Esophagus muscularis mucosa (tissue), 4 donors: Measurements from ENCODE around the gene MAP6.

Source experiments
- EP300 ChIP-seq: sonication (generic); formaldehyde crosslinking; IDR thresholded peaks from one replicate; pipeline ENCODE4 v1.6.1; 2017; ENCODE audit warnings: antibody characterized with exemption
- POLR2A ChIP-seq: fragments of 450-650 bp; IDR thresholded peaks from one replicate; pipeline ENCODE4 v1.6.1; 2017; ENCODE audit warnings: antibody characterized with exemption, moderate library complexity, mild to moderate bottlenecking, low read depth
- POLR2AphosphoS5 ChIP-seq, 2 donors: sonication (generic); formaldehyde crosslinking; IDR thresholded peaks; one replicate each; pipeline ENCODE4 v1.6.1; 2017; ENCODE audit warnings: antibody characterized with exemption in 2 of 2
- TF ChIP-seq, protein P1 (sequence below), 3 experiments: fragments of 200-600 bp in 2 of 3; fragments of 450-650 bp in 1 of 3; sonication (generic) in 2 of 3; IDR thresholded peaks; one replicate each; pipeline ENCODE4 v1.5.1; 2017 to 2019; ENCODE audit warnings: antibody characterized with exemption in 3 of 3, mild to moderate bottlenecking in 2 of 3, moderate library complexity in 1 of 3

DNA sequence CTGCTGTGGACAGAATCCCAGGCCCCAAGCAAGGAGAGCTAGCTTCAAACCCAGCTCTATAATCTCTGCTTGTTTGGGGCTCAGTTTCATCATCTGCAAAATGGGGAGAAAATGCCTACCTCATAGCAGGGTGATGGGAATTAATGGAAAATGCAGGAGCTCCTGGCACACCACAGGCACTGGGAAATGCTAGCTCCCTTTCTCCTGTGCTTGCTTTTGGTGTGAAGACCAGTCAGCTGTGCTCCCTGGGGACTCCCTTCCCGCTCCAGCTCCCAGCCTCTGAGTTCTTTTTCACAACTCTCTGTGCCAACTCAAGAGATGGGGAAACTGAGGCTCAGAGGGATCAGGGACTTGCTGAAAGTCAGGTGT is 115.0 kb downstream of the MAP6 start:
- TF ChIP-seq, protein P1, sequence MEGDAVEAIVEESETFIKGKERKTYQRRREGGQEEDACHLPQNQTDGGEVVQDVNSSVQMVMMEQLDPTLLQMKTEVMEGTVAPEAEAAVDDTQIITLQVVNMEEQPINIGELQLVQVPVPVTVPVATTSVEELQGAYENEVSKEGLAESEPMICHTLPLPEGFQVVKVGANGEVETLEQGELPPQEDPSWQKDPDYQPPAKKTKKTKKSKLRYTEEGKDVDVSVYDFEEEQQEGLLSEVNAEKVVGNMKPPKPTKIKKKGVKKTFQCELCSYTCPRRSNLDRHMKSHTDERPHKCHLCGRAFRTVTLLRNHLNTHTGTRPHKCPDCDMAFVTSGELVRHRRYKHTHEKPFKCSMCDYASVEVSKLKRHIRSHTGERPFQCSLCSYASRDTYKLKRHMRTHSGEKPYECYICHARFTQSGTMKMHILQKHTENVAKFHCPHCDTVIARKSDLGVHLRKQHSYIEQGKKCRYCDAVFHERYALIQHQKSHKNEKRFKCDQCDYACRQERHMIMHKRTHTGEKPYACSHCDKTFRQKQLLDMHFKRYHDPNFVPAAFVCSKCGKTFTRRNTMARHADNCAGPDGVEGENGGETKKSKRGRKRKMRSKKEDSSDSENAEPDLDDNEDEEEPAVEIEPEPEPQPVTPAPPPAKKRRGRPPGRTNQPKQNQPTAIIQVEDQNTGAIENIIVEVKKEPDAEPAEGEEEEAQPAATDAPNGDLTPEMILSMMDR (IDR thresholded peaks at IDR 0.05), result no peak
- TF ChIP-seq POLR2A (no peak), POLR2AphosphoS5 (IDR thresholded peaks at IDR 0.05) (no peak), EP300 (no peak)
